Endothelial cell (in vitro differentiated cells): ENCODE results near the gene ARHGEF3. TPM values are rescaled to one million over a fixed set of nuclear protein-coding genes. Genes with fewer than 3 reads are reported as not detected.

Experiments used
- DNase-seq: peaks from one replicate; pipeline ENCODE4 v3.0.0; 2021; ENCODE audit warnings: low spot score
- H3K27ac Mint-ChIP-seq: one replicate; pipeline ENCODE4 v1.8.0; 2021; ENCODE audit warnings: mixed read lengths, inconsistent platforms; ENCODE audit not compliant: unreplicated experiment
- H3K27me3 Mint-ChIP-seq: one replicate; pipeline ENCODE4 v1.8.0; 2021; ENCODE audit warnings: mild to moderate bottlenecking, moderate library complexity, mixed read lengths, inconsistent platforms; ENCODE audit not compliant: unreplicated experiment
- H3K36me3 Mint-ChIP-seq: one replicate; pipeline ENCODE4 v1.8.0; 2021; ENCODE audit warnings: mild to moderate bottlenecking, low read depth, mixed read lengths, inconsistent platforms; ENCODE audit not compliant: unreplicated experiment
- H3K4me1 Mint-ChIP-seq: one replicate; pipeline ENCODE4 v1.8.0; 2021; ENCODE audit warnings: mild to moderate bottlenecking, mixed read lengths, inconsistent platforms; ENCODE audit not compliant: unreplicated experiment
- H3K4me3 Mint-ChIP-seq: one replicate; pipeline ENCODE4 v1.8.0; 2021; ENCODE audit warnings: mild to moderate bottlenecking, mixed read lengths, inconsistent platforms; ENCODE audit not compliant: unreplicated experiment
- H3K9me3 Mint-ChIP-seq: one replicate; pipeline ENCODE4 v1.8.0; 2021; ENCODE audit warnings: mixed read lengths, inconsistent platforms; ENCODE audit not compliant: unreplicated experiment
- total RNA-seq: library from RNA; stranded (reverse); fragmentation: NEBNext Ultra II Directional; extraction: Animal tissue kit (Norgen Biotek cat#: 25700); gene quantifications from one replicate; pipeline ENCODE4 v1.2.1, GENCODE V29; 2021; ENCODE audit not compliant: unreplicated experiment
- TF ChIP-seq, protein P1 (sequence below): fragments of 200-600 bp; sonication (generic); IDR thresholded peaks from one replicate; pipeline ENCODE4 v1.5.0; 2021; ENCODE audit warnings: antibody characterized with exemption; ENCODE audit not compliant: unreplicated experiment

Gene ARHGEF3
- total RNA-seq, 1 donor from 2014 or later, result 4.0 TPM

DNA sequence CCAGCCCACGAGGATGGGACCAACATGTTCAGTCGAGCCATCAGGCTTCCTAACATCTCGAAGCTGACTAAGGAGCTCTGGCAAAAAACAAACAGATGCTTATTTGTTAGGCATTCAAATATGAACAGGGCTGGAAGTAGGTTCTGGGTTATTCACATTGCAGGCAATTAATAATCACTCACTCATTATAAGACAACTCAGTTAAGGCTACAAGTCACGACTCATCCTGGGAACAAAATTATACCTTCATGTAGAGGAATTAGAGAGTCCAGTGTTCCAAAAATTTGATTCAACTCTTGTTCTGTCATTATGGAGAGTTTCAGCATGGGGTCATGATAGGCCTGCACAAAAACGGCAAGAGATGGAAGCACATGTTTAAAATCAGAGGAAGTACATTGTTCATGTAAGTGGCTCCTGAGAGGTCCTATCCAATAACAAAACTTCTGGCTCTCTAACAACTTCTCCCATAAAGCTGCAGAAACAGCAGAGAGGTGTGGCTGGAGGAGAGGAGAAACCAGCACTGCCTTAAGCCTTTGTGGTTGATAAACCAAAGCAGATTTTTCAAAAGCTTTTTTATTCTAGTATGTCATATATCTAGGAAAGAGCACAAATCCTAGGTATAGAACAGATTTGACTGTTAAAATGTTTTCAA, 50.6 kb downstream of the ARHGEF3 start:
- H3K4me1 Mint-ChIP-seq, result no peaks in the 10 kb centered on the region

DNA sequence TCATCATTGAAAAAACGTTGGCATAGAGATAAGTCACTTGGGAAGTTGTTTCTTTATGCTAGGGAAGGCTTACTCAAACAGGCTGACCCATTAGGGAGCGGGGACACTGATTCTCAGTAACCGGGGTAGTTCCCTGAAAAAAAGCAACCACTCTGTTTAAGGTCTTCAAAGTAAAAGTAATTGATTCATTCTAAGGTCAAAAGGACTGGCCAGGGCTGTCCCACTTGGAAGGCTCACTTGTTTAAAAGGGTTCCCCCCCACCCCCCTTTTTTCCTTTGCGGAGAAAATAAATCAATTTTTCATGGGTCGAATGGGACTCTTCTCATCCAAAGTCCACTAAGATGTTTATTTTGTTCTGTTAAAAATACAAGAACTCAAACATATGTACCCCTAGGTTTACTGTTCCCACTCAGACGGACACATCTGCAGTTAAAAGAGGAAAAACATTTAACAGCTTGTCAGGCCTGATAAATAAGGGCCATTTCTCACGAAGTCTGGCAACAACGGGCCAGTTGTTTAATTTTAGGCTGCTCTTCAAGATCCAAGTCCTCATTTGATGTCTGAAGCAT, 53.0 kb downstream of the ARHGEF3 start:
- no peaks in the 10 kb centered on the region for H3K4me1 Mint-ChIP-seq
- no peaks in the 10 kb centered on the region for H3K9me3 Mint-ChIP-seq
- DNase-seq, result no peak
- no peak overlapping the region for H3K4me3 Mint-ChIP-seq
- peaks cover 1% of the 10 kb centered on the region for H3K27me3 Mint-ChIP-seq
- TF ChIP-seq, protein P1, sequence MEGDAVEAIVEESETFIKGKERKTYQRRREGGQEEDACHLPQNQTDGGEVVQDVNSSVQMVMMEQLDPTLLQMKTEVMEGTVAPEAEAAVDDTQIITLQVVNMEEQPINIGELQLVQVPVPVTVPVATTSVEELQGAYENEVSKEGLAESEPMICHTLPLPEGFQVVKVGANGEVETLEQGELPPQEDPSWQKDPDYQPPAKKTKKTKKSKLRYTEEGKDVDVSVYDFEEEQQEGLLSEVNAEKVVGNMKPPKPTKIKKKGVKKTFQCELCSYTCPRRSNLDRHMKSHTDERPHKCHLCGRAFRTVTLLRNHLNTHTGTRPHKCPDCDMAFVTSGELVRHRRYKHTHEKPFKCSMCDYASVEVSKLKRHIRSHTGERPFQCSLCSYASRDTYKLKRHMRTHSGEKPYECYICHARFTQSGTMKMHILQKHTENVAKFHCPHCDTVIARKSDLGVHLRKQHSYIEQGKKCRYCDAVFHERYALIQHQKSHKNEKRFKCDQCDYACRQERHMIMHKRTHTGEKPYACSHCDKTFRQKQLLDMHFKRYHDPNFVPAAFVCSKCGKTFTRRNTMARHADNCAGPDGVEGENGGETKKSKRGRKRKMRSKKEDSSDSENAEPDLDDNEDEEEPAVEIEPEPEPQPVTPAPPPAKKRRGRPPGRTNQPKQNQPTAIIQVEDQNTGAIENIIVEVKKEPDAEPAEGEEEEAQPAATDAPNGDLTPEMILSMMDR, result no peak
- H3K27ac Mint-ChIP-seq, result no peak overlapping the region
- H3K36me3 Mint-ChIP-seq, result no peaks in the 10 kb centered on the region

More for the DNA sequence above, 50.6 kb downstream of the ARHGEF3 start:
- Mint-ChIP-seq H3K27ac (no peak overlapping the region), H3K36me3 (no peaks in the 10 kb centered on the region), H3K9me3 (no peaks in the 10 kb centered on the region), H3K27me3 (peaks cover 3% of the 10 kb centered on the region), H3K4me3 (no peak overlapping the region)
- TF ChIP-seq, protein P1, result no peak
- DNase-seq, result no peak

DNA sequence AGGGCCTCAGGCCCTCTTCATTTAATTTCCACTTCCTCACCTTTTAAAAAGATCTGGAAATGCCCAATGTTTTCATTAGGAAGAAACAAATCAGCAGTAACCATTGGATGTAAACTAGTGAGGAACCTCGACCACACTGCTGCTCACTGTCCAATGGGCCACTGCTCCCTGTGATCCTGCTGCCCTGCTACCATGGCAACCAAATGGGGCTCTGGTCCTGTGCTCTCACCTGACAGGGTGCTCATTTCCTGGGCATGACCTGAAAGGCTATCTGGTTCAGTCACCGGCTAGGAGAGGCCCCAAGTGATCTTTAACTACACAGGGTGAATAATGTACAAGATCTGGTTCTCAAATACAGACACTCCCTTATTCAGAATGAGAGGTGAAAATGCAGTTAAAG, 54.6 kb downstream of the ARHGEF3 start:
- Mint-ChIP-seq H3K4me1 (no peaks in the 10 kb centered on the region), H3K27me3 (peaks cover 3% of the 10 kb centered on the region), H3K9me3 (no peaks in the 10 kb centered on the region), H3K27ac (no peak overlapping the region), H3K4me3 (no peak overlapping the region), H3K36me3 (no peaks in the 10 kb centered on the region)
- TF ChIP-seq, protein P1, result no peak
- no peak for DNase-seq

DNA sequence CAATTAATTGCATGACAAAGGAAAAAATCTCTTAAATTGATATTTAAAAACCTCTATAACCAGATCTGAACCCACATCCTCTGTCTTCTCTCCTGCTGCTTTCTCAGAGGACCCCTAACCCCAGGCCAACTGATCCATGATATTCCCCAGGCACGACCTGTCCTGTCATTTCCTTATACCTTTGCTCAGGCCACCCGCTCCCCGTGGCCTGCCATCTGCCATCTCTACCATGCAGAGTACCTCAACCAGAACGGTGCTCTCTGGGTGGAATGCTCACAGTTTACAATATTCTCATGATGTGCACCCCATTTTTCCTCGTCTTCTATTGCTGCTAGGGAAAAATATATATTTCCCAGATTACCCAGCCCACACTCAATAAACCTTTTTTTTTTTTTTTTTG, 57.7 kb downstream of the ARHGEF3 start:
- Mint-ChIP-seq H3K36me3 (no peaks in the 10 kb centered on the region), H3K4me3 (no peak overlapping the region), H3K27ac (no peak overlapping the region), H3K27me3 (peaks cover 3% of the 10 kb centered on the region), H3K9me3 (no peaks in the 10 kb centered on the region), H3K4me1 (no peaks in the 10 kb centered on the region)
- no peak for DNase-seq
- TF ChIP-seq, protein P1, result no peak

- Mint-ChIP-seq H3K27me3 (peaks cover 3% of the 10 kb centered on the region), H3K9me3 (no peaks in the 10 kb centered on the region), H3K27ac (no peak overlapping the region), H3K36me3 (no peaks in the 10 kb centered on the region), H3K4me3 (no peak overlapping the region), H3K4me1 (no peaks in the 10 kb centered on the region)
- DNase-seq, result no peak
- TF ChIP-seq, protein P1, result no peak
These were observed 58.9 kb downstream of the ARHGEF3 start for GRCh38 chr3:56742887-56743286.
